HG02588 (cell line): ENCODE measurements around the gene IKZF5.

Experiments used
- ATAC-seq: cut with Tn5 transposase; IDR thresholded peaks from one replicate; pipeline ENCODE4 v1.9.1; 2021; ENCODE audit warnings: mild to moderate bottlenecking, moderate library complexity; ENCODE audit not compliant: unreplicated experiment

Gene IKZF5

DNA sequence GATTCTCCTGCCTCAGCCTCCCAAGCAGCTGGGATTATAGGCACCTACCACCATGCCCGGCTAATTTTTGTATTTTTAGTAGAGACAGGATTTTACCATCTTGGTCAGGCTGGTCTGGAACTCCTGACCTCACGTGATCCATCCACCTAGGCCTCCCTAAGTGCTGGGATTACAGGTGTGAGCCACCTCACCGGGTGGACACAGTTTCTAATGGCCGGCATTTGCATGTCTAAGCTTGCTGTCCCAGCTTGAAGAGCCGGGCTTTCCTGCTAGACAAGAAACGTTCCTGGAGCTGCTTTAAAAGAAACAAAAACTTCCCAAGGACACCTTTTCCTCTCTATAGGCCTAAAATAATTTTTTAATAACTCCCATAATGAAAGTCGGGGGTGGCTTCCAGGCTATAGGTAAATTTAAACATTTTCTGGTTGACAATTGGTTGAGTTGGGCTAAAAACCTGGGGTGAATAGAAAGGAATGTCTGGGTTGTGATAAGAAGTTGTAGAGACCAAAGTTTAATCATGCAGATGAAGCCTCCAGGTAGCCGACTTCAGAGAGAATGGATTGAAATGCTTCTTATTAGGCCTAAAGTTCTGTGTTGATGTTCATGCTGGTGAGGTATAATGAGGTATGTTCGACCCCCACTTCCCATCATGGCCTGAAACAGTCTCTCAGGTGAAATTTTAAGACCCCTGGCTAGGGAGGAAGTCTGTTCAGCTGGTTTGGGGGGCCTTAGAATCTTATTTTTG is 9.0 kb upstream of the IKZF5 start:
- no peak for ATAC-seq

DNA sequence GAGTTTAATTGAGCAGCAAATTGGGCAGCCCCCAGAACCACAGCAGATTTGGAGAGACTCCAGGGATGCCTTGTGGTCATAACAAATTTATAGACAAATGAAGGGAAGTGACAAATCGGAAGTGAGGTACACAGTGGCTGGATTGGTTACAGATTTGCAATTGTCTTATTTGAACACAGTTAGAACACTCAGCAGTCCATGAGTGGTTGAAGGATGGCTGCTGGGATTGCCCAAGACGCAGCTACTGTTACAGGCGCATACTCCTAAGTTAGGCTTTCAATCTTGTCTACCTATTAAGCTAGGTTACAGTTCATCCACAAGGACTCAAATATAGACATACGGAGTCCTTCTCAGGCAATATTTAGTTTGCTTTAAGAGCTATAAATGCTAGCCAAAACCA is 7.6 kb upstream of the IKZF5 start:
- ATAC-seq = no peak

DNA sequence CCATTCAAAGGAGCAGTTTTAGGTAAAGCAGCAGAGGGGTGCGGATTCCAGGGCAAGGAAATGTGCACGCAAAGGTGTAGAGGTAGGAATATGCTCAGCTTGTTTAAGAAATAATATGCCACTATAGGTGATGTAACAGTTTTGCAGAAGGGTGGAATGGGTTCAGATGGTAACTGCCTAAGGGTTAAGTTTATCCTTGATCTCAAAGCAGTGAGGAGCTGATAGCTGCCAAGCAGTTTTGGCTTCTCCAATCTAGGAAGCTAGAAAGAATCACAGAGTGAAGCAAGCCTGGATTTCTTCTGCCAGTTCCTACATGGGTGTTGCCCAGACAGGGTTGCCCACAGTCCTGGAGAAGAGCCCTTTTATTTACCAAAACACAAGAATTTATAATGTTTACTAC is 6.2 kb upstream of the IKZF5 start:
- ATAC-seq = no peak

DNA sequence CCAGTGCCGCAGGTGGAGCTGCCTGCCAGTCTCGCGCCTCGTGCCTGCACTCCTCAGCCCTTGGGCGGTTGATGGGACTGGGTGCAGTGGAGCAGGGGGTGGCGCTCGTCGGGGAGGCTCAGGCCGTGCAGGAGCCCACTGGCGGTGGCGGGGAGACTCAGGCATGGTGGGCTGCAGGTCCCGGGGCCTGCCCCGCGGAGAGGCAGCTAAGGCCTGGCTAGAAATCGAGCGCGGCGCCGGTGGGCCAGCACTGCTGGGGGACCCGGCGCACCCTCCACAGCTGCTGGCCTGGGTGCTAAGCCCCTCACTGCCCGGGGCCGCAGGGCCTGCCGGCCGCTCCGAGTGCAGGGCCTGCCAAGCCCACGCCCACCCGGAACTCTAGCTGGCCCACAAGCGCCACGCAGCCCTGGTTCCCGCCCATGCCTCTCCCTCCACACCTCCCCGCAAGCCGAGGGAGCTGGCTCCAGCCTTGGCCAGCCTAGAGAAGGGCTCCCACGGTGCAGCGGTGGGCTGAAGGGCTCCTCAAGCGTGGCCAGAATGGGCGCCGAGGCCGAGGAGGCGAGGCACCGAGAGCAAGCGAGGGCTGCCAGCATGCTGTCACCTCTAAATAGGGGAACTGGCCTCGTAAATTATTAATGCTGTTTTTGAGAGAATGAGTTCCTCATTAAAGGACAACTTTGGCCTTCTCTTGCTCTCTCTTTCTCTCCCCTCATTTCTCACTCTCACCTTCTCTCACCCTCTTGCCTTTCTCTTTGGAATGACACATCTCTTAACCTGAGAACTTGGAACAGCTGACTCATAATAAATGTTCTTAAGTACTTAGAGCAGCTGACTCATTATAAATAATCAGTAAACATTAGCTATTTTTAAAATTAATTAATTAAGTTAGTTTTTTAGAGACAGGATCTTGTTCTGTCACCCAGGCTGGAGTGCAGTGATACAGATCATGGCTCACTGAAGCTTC is 5.1 kb upstream of the IKZF5 start:
- no peak for ATAC-seq

DNA sequence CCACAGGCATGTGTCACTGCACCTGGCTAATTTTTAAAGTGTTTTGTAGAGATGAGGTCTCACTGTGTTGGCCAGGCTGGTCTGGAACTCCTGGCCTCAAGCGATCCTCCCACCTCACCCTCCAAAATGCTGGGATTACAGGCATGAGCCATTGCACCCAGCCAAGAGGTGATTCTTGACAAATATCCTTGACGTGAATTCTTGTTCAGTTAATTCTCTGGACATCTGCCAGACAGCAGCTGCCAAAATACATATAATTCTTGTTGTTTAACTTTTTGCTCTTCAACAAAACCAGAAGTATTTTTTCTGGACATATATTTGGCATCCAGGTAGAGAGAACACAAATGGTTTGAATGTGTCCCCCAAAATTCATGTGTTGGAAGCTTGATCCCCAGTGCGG is 3.4 kb upstream of the IKZF5 start:
- ATAC-seq = no peak

DNA sequence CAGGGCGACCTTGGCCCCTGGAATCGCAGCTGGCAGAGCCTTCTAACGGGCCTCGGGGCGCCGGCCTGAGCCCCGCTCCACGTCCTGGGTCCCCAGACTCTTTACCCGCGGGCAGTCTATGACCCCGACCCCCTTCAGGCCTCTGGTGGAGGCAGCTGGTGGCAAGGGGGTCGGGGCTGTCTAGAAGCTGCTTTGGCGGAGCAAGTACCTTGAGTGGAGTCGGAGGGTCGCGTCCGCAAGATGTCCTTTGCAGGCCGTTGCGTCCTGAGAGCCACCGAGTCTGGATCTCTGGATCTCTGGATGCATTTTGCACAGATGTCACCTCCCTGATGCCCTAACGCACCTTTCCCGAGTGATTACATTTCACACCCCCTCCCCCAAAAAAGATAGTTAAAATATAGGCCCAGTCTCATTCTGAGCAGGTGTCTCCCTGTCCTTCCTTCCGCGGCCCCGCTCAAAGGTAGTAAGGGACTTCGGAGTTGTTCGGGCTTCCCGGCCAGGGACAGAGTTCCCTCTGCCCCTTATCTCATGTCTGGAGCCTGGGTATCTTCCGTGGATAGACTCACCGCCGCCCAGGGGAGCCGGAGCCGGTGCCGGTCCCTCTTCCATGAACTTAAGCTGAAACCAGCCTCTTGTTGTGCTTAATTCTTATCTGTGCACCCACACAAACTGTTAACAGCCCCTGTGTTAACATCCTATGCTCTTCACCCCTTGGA is 668 bp upstream of the IKZF5 start:
- ATAC-seq = no peak

DNA sequence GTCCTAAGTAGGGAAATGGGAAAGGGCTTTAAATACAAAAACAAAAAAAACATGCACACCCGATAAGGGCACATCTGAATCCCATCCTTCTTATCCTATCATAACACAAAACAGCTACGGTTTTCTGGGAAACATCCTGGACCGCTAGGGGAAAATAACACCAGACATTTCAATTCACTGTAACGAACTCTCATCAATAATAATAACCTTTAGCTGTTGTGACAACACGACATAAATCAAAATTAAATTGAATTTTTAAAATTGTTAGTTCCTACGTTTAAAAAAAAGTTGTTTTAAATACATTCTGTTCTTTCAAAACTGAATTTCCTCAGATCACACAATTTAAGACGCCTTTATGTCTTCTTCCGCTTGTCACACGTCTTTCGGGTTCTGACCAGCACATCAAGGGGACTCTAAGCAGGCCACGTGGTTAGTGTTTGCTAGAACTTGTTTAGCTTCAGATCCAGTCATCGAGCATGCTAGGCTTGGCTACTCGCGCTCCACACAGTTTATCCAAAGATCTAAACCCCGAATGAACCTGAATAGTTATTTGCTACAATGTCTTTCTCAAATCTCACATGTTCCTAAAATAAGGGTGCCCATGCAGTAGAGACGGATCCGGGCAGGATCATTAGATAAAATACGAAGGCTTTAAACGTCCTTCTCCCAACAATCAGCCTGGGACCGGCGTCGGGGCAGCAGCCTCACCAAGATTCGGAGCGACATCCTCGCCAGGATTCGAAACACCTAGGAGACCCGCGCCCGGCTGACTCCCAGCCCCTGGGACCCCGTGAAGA is 839 bp downstream of the IKZF5 start:
- ATAC-seq = no peak

DNA sequence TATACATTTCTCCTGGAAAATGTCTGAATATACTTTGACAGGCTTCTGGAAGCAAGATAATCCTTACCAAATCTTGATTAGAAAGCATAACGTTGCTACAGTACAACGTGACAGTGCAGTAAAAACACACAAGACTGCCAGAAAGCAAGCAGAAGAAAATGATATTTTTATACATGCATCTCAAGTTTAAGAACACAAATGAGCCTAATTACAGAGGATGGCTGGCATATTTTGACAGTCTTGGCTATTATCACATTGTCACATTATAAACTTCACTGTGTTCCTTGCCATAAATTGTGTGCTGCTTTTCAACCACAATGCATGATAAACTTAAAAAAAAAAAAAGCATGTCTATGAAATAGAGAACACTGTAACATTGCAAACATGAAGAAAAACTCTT is 4.3 kb downstream of the IKZF5 start:
- ATAC-seq = no peak

DNA sequence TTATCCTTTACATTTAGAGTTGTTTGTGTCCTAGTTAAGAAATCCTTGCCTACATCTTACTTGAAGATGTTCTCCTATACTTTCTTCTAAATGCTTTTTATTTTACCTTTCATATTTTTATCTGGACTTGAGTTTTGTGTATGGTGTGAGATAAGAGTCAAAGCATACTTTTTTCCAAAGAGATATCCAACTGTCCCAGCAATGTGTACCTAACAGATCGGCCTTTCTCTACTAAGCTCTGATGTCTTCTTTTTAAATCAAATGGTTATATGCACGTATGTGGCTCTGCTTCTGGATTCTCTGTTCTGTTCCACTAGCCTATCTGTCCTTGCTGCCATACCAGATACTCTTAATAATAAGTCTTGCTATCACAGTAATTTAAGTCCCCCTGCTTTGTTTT is 7.2 kb downstream of the IKZF5 start:
- ATAC-seq = no peak

DNA sequence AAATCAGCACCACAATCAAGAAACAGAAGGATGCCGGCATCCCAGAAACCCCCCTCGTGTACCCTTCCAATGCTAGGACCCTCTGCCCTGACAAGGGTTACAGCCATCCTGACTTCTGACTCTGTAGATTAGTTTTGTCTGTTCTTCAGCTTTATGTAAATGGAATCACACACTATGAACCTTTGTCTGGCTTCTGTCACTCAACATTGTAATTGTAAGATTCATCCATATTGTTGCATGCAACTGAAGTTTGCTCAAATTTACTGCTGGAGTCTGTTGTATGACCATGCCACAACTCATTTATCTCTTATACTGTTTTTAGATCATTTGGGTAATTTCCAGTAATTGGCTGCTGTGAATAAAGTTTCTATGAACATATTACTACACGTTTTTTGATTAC is 8.4 kb downstream of the IKZF5 start:
- ATAC-seq = no peak

DNA sequence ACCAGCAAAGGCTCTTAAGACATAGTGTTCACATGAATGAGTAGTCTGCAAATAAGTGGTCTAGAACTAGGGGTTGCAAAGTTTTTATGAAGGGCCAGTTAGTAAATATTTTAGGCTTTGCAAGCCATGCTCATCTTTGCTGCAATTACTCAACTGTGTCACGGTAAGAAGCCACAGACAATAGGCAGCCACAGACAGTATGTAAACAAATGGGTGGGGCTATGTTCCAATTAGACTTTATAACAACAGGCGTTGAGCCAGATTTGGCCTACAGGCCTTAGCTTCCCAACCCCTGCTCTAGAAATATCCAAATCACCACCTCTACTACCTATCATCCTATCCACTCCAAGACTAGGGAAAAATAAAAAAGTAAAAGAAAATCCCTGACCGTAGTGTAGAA is 9.2 kb downstream of the IKZF5 start:
- ATAC-seq = no peak

DNA sequence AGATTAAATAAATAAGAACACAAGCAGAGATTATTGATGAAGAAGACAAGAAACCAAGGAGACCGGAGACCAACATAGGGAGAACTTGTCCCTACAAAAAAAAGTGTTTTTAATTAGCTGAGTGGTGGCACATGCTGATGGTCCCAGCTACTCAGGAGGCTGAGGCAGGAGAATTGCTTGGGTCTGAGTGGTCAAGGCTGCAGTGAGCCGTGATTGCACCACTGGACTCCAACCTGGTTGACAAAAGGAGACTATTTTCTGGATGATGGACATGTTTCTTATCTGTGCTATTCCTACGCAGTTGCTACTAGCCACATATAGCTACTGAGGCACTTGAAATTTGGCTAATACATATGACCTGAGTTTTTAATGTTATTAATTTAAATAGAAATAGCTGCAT is 9.7 kb downstream of the IKZF5 start:
- ATAC-seq = no peak

DNA sequence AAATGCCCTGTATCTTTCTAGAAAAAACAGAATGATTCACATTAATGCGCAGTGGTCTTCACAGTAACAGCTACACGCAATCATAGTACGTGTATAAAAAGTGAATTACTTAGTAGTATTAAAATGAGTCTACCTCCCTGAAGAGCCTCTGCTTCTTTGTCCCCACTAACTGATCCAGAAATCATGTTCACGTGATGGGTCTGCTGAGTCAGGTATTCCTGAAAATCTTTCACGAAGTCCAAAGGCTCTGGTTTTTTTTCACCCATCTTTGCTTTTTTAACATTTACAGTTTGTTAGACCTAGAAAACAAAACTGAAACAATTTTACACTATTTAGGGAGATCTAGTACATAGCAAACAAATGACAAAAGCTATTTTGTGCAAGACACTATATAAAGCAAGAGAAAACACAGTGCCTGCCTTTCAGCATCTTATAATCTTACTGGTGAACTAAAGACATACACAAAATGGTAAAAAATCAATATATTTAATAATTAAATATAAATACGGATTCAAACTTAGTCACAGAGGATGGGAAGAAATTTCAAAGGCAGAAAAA is 10.2 kb downstream of the IKZF5 start:
- no peak for ATAC-seq

DNA sequence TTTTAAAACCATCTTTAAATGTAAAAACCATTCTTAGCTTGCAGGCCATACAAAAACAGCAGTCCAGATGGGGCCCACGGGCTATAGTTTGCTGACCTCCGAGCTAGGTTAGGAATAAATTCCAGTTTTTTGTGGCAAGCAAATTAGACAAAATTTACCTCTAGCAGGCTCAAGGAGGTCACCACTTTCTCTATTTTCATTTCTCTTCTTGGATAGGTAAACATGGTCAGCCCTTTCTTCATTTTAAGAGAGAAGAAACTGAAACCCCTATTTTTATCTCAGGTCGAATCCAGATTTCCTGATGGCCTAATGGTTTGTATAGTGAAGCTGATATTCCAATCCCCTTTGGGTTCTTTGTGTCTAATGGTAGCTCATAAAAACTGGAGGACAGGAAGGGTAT is 10.7 kb downstream of the IKZF5 start:
- ATAC-seq = no peak

DNA sequence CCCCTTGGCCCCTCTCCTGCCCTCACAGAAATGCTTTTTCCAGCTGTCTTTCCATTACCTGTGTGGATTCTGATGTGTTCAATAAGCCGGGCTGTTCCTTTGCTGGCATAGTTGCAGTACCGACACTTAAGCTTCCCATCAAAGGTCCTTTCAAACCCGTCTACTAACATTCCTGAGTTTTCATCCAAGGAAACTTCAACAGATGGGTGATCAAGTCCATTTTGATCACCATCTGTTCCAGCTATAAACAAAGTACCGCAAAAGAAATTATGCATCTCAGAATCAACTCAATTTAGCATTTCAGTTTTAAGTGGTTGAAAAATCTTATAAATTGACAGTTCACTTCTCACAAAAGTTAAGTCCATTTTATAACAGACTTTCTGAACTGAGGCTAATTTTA is 12.7 kb downstream of the IKZF5 start:
- no peak for ATAC-seq

DNA sequence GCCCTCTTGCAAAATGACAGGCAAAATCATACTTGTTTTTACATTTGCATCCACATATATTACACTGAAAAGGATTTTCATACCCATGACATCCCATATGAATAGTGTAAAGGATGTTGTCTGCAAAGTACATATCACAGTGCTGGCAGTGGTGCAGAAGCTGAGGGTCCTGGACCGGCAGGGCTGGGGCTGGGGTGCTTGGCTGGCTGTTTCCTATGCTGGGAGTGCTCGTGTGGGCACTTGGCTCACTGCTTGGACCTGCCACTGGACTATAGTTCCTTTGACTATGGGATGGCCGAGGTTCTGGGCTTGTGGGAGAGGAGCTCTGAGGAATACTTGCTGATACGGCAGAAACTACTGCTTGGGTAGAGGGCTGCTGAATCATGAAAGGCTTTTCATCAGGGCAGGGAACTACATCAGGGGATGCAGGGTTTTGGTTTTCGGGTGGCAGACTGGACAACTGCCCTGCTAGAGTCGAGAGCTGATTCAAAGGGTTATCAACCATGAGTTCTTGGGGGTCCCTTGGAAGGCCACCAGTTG is 14.7 kb downstream of the IKZF5 start:
- ATAC-seq = no peak

DNA sequence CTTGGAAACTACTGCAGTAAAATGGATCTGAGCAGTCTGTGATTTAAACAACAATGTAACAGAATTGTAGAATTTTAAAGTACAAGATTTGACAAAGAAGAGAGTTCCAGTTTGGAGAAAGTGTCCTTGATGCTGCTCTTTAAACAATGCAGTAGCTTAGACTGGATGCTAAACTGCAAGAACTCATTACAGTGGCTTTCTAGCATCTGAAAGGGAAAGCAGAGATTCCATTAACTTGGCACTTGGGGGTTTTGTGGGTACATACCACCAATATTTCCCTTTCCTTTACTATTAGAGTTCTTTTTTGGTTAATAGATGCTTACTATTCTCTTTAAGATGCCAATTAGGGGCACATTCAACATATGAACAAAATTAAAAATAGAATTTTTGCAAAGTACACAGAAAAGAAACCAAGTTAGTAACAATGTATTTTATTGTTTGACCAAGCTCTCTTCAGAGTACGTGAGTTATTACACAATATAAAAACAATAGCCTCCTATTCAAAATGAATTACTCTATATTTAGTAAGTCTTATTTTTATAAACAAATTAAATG is 16.5 kb downstream of the IKZF5 start:
- no peak for ATAC-seq

DNA sequence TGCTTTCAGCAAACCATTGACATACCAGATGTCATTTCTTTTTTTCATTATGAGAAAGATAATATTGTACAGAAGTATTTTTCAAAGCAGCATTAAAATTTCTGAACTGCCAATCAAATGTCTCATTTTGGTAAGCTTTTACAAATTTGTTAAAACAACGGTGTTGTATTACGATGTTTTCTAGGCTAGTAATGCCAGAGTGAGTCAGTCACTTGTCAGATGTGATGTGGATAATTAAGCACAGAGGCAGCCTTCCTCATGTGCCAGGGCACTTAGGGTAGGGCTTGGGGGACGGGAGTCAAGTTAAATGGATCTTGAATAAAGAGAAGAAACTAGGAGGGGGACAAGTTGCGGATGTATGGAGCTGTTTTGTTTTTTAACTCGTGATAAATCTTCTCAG is 18.3 kb downstream of the IKZF5 start:
- no peak for ATAC-seq

DNA sequence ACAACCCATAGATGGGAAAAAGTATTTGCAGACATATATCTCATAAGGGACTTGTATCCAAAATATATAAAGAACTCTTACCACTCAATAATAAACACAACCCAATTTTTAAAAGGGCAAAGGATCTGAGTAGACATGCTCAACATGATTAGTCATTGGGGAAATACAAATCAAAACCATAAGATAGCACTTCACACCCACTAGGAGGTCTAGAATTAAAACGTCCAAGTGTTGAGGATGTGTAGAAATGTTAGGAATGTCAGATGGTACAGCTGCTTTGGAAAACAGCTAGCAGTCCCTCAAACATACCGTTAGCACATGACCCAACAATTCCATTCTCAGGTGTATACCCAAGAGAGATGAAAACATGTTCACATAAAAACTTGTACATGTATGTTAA is 20.1 kb downstream of the IKZF5 start:
- no peak for ATAC-seq

DNA sequence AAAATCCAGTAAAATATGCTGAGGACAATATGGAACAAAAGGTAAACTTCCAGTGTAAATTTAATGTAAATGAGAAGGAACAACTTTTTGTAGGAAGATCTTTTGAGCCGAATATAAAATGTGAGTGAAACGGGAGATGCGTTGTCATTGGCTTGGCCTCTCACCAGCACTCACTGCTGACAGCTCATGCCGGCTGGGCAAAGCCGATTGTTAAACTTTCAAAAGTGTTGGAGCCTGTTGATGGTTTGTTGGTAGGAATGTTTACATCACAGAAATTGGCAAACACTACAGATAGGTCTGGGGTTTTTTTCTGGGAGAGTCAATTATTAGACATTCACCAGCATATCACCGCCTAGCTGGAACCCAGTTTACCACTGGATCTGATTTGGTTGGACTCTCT is 22.3 kb downstream of the IKZF5 start:
- no peak for ATAC-seq
